Central memory CD8-positive, alpha-beta T cell (primary cell): ENCODE measurements around the gene PCDHB12.
A peak's percentile ranks its signal among the peaks of the same experiment; 100 is the strongest.
"Not testable (repeated sequence)": the region's sequence is repeated elsewhere in the genome, so short reads cannot be mapped to it uniquely, and the experiment has no call there.

ENCODE experiments used
- ATAC-seq: fragments of 150-1000 bp; cut with Tn5 transposase; replicated peaks from 2 replicates; pipeline ENCODE4 v1.10.0; 2022; ENCODE audit warnings: mild to moderate bottlenecking, moderate FRiP score, moderate number of reproducible peaks; ENCODE audit not compliant: poor library complexity, severe bottlenecking; ENCODE audit errors: extremely low read depth
- DNase-seq, 2 donors: peaks; one replicate each; pipeline ENCODE4 v3.0.0; 2021; ENCODE audit warnings: low spot score in 2 of 2
- H3K27ac Mint-ChIP-seq: one replicate; pipeline ENCODE4 v1.8.0; 2022; ENCODE audit warnings: low read depth, mild to moderate bottlenecking, moderate library complexity, mixed read lengths
- H3K27me3 Mint-ChIP-seq: one replicate; pipeline ENCODE4 v1.8.0; 2022; ENCODE audit warnings: mixed read lengths
- H3K36me3 Mint-ChIP-seq: one replicate; pipeline ENCODE4 v1.8.0; 2022; ENCODE audit warnings: mild to moderate bottlenecking, moderate library complexity, mixed read lengths; ENCODE audit not compliant: insufficient read depth
- H3K4me1 Mint-ChIP-seq: one replicate; pipeline ENCODE4 v1.8.0; 2022; ENCODE audit warnings: mixed read lengths
- H3K4me3 Mint-ChIP-seq: one replicate; pipeline ENCODE4 v1.8.0; 2022; ENCODE audit warnings: mild to moderate bottlenecking, moderate library complexity, mixed read lengths
- H3K9me3 Mint-ChIP-seq: one replicate; pipeline ENCODE4 v1.8.0; 2022; ENCODE audit warnings: mixed read lengths

Gene PCDHB12

GRCh38 chr5:141208478-141208877 lies at the start of gene PCDHB12:
PCDHB12 (plus strand) TSS chr5:141208719; CDS start chr5:141208908, 189 bp downstream.
- Mint-ChIP-seq H3K4me1 (no peaks in the 10 kb centered on the region), H3K27ac (no peak within 1 kb of the TSS), H3K27me3 (peaks cover 89% of the 10 kb centered on the region), H3K4me3 (no peak within 1 kb of the TSS), H3K9me3 (no peaks in the 10 kb centered on the region), H3K36me3 (no peaks in the 10 kb centered on the region)
- ATAC-seq = no peak
- DNase-seq = no peak

GRCh38 chr5:141172381-141173204 lies 35.9 kb upstream of the PCDHB12 start, which contains the start of gene PCDHB7:
PCDHB7 (plus strand) TSS chr5:141172644; CDS start chr5:141172836, 192 bp downstream.
- ATAC-seq = no peak
- H3K4me3 Mint-ChIP-seq = no peak within 1 kb of the TSS

GRCh38 chr5:141174291-141175104 lies 34.0 kb upstream of the PCDHB12 start:
- not testable (repeated sequence) for H3K4me1 Mint-ChIP-seq, H3K9me3 Mint-ChIP-seq, H3K36me3 Mint-ChIP-seq, H3K4me3 Mint-ChIP-seq, DNase-seq, H3K27ac Mint-ChIP-seq, ATAC-seq
- peaks cover 35% of the 10 kb centered on the region for H3K27me3 Mint-ChIP-seq

More at GRCh38 chr5:141172381-141173204, 35.9 kb upstream of the PCDHB12 start, which contains the start of gene PCDHB7:
- H3K9me3 Mint-ChIP-seq = no peaks in the 10 kb centered on the region
- H3K36me3 Mint-ChIP-seq = peaks cover 2% of the 10 kb centered on the region
- peaks cover 54% of the 10 kb centered on the region for H3K27me3 Mint-ChIP-seq
- DNase-seq = no peak
- no peak within 1 kb of the TSS for H3K27ac Mint-ChIP-seq
- H3K4me1 Mint-ChIP-seq = no peaks in the 10 kb centered on the region

- Mint-ChIP-seq H3K4me3 (no peak overlapping the region), H3K36me3 (peaks cover 2% of the 10 kb centered on the region), H3K27me3 (peaks cover 27% of the 10 kb centered on the region), H3K9me3 (no peaks in the 10 kb centered on the region), H3K27ac (no peak overlapping the region), H3K4me1 (no peaks in the 10 kb centered on the region)
- no peak for ATAC-seq
- DNase-seq = no peak
Observed at GRCh38 chr5:141175933-141176332, 32.6 kb upstream of the PCDHB12 start.

GRCh38 chr5:141177577-141178191 lies 30.8 kb upstream of the PCDHB12 start, which contains the start of gene PCDHB8:
PCDHB8 (plus strand) TSS chr5:141177790; CDS start chr5:141178035, 245 bp downstream.
- not testable (repeated sequence) for H3K36me3 Mint-ChIP-seq, ATAC-seq, H3K4me3 Mint-ChIP-seq, DNase-seq, H3K4me1 Mint-ChIP-seq, H3K9me3 Mint-ChIP-seq, H3K27ac Mint-ChIP-seq
- H3K27me3 Mint-ChIP-seq = peaks cover 34% of the 10 kb centered on the region

GRCh38 chr5:141179371-141179770 lies 29.1 kb upstream of the PCDHB12 start:
- H3K27ac Mint-ChIP-seq, H3K36me3 Mint-ChIP-seq, ATAC-seq, H3K9me3 Mint-ChIP-seq, H3K4me1 Mint-ChIP-seq, H3K4me3 Mint-ChIP-seq, DNase-seq: not testable (repeated sequence)
- H3K27me3 Mint-ChIP-seq = peaks cover 33% of the 10 kb centered on the region

- H3K27ac Mint-ChIP-seq, ATAC-seq, DNase-seq, H3K36me3 Mint-ChIP-seq, H3K9me3 Mint-ChIP-seq, H3K4me1 Mint-ChIP-seq, H3K4me3 Mint-ChIP-seq: not testable (repeated sequence)
- H3K27me3 Mint-ChIP-seq = peaks cover 38% of the 10 kb centered on the region
Observed at GRCh38 chr5:141179876-141180275, 28.6 kb upstream of the PCDHB12 start.

- Mint-ChIP-seq H3K27ac (no peak overlapping the region), H3K4me3 (no peak overlapping the region), H3K4me1 (no peaks in the 10 kb centered on the region), H3K9me3 (no peaks in the 10 kb centered on the region), H3K36me3 (peaks cover 2% of the 10 kb centered on the region), H3K27me3 (peaks cover 43% of the 10 kb centered on the region)
- no peak for DNase-seq
- no peak for ATAC-seq
Observed at GRCh38 chr5:141180313-141180712, 28.2 kb upstream of the PCDHB12 start.

GRCh38 chr5:141182248-141182647 lies 26.3 kb upstream of the PCDHB12 start, which contains the start of gene PCDHB16:
PCDHB16 (plus strand) TSS chr5:141182387; CDS start chr5:141182560, 173 bp downstream.
- DNase-seq = no peak
- H3K4me3 Mint-ChIP-seq = no peak within 1 kb of the TSS
- no peak for ATAC-seq
- peaks cover 5% of the 10 kb centered on the region for H3K9me3 Mint-ChIP-seq
- peaks cover 57% of the 10 kb centered on the region for H3K27me3 Mint-ChIP-seq
- no peak within 1 kb of the TSS for H3K27ac Mint-ChIP-seq
- H3K36me3 Mint-ChIP-seq = peaks cover 2% of the 10 kb centered on the region
- H3K4me1 Mint-ChIP-seq = peaks cover 6% of the 10 kb centered on the region

GRCh38 chr5:141184117-141184855 lies 24.2 kb upstream of the PCDHB12 start:
- Mint-ChIP-seq H3K4me1 (peaks cover 12% of the 10 kb centered on the region), H3K27me3 (peaks cover 72% of the 10 kb centered on the region)
- H3K27ac Mint-ChIP-seq, H3K36me3 Mint-ChIP-seq, H3K9me3 Mint-ChIP-seq, DNase-seq, ATAC-seq, H3K4me3 Mint-ChIP-seq: not testable (repeated sequence)

- H3K4me3 Mint-ChIP-seq = peak within 1 kb of the TSS; percentile 53
- H3K9me3 Mint-ChIP-seq = peaks cover 5% of the 10 kb centered on the region
- H3K4me1 Mint-ChIP-seq = peaks cover 12% of the 10 kb centered on the region
- ATAC-seq (no peak), DNase-seq (no peak)
- H3K27ac Mint-ChIP-seq = no peak within 1 kb of the TSS
- peaks cover 82% of the 10 kb centered on the region for H3K27me3 Mint-ChIP-seq
- H3K36me3 Mint-ChIP-seq = peaks cover 4% of the 10 kb centered on the region
Observed at GRCh38 chr5:141186897-141187512, 21.5 kb upstream of the PCDHB12 start, which contains the start of gene PCDHB9. PCDHB9 (plus strand) TSS chr5:141187161; CDS start chr5:141187319, 158 bp downstream.
